ENCODE results near the gene KIAA1958.

KIAA1958 gene

DNA sequence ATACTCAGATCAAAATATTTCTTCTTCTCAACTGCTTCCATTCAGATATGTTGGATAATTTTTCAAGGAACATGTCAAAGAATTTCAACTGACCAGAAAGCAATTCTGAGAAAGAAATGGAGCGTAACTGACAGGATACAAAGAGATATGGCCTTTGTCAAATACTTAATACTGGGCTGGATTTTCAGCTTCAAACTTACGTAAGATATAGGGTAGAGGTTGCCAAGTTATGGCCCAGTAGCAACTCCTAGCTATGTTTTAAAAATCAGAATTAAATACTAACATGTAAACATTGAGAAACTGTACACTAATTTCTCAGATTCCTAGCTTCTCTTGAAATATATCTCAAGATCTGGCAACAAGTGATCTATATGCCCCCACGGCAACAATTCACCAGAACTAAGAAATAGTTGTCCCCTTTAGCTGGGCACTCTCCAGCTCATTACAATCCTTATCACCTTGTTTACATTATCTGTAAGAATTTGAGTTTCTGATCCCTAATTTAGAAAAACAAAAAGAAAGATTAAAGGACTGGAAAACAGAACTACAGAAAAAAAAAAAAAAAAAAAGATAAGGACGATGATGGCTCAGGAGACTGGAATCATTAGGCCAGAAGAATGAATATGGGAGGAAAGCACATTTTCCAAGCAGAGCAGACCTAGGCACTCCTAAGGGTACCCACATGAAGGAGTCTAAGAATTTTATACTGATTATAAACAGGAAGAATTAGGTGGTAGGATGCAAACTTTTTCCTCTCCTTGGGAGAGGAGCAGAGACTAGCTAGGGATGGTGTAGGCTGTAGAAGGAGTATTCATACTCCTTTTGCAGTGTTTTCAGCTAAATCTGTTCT, 208.3 kb downstream of the KIAA1958 start:
- in situ Hi-C loops (cut with HindIII; ENCODE audit: low sequenced_read_pairs) = no loop called here
- DNase-seq (ENCODE audit: low read depth) = no peak
- TF ChIP-seq, protein P1, sequence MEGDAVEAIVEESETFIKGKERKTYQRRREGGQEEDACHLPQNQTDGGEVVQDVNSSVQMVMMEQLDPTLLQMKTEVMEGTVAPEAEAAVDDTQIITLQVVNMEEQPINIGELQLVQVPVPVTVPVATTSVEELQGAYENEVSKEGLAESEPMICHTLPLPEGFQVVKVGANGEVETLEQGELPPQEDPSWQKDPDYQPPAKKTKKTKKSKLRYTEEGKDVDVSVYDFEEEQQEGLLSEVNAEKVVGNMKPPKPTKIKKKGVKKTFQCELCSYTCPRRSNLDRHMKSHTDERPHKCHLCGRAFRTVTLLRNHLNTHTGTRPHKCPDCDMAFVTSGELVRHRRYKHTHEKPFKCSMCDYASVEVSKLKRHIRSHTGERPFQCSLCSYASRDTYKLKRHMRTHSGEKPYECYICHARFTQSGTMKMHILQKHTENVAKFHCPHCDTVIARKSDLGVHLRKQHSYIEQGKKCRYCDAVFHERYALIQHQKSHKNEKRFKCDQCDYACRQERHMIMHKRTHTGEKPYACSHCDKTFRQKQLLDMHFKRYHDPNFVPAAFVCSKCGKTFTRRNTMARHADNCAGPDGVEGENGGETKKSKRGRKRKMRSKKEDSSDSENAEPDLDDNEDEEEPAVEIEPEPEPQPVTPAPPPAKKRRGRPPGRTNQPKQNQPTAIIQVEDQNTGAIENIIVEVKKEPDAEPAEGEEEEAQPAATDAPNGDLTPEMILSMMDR (IDR thresholded peaks at IDR 0.05; ENCODE audit: low read depth, low read length, missing control alignments) = no peak
- no peak overlapping the region for H3K4me3 ChIP-seq (ENCODE audit: low read depth, low read length)

DNA sequence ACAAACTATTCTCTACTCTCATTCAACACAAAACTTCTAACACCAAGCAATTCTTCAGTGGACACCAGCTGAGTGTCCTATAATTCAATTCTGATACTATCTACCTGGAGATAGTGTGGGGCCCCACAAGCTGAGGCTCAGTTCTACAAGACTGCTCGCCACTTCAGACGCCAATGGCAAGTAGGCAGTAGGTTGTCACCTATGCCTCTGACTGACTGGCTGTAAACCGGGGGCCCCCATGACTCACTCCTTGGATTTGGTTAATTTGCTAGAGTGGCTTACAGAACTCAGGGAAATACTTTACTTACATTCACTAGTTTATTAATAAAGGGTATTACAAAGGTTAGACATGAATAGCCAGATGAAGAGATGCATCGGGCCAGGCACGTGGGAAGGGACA, 209.8 kb downstream of the KIAA1958 start:
- no peak for DNase-seq (ENCODE audit: low read depth)
- H3K4me3 ChIP-seq (ENCODE audit: low read depth, low read length) = no peak overlapping the region
- TF ChIP-seq, protein P1 (IDR thresholded peaks at IDR 0.05; ENCODE audit: low read depth, low read length, missing control alignments) = no peak
- in situ Hi-C loops (cut with HindIII; ENCODE audit: low sequenced_read_pairs) = no loop called here

DNA sequence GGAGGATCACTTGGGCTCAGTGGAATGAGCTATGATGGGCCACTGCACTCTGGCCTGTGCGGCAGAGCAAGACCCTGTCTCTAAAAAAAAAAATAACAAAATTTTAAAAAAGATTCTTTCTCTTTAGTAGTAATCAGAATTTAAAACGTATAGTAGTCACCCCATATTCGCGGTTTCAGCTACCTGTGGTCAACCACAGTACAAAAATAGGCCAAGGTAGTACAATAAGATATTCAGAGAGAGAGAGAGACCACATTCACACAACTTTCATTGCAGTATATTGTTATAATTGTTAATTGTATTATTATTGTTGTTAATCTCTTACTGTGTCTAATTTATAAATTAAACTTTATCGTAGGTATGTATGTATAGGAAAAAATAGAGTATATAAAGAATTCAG, 212.6 kb downstream of the KIAA1958 start:
- no peak overlapping the region for H3K4me3 ChIP-seq (ENCODE audit: low read depth, low read length)
- in situ Hi-C loops (cut with HindIII; ENCODE audit: low sequenced_read_pairs) = no loop called here
- TF ChIP-seq, protein P1 (IDR thresholded peaks at IDR 0.05; ENCODE audit: low read depth, low read length, missing control alignments) = no peak
- DNase-seq (ENCODE audit: low read depth) = no peak

DNA sequence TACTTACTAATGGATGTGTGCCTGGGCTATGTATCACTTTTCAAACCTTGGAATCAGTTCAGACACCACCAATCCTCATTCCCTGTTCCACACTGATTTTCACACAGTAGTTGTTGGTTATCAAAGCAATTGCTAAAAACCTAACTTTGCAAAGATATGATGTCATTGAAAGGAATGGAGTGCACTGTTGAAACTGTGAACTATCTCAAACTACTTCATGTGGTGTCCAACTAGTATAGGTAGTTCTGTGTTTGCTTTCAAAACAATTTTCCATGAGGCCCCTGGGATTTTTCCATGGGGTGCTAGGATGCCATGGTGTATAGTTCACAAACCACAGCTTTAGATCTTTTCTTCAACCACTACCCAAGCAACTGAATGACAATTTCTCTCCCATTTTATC, 213.5 kb downstream of the KIAA1958 start:
- in situ Hi-C loops (cut with HindIII; ENCODE audit: low sequenced_read_pairs) = no loop called here
- TF ChIP-seq, protein P1 (IDR thresholded peaks at IDR 0.05; ENCODE audit: low read depth, low read length, missing control alignments) = no peak
- H3K4me3 ChIP-seq (ENCODE audit: low read depth, low read length) = no peak overlapping the region
- DNase-seq (ENCODE audit: low read depth) = no peak

DNA sequence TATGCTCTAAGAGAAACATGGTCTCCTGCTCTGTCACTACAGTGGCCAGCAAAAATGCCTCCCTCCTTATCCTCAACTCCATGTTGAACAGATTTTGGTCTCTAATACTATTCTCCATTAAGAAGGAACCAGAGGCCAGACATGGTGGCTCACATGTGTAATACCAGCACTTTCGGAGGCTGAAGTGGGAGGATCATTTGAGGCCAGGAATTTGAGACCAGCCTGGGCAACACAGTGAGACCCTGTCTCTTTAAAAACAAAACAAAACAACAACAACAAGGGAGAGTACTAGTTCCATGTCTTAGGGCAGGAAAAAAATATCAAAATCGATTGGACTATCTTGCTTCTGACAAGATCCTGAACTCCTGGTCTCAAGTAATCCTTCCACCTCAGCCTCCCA, 216.7 kb downstream of the KIAA1958 start:
- TF ChIP-seq, protein P1 (IDR thresholded peaks at IDR 0.05; ENCODE audit: low read depth, low read length, missing control alignments) = no peak
- in situ Hi-C loops (cut with HindIII; ENCODE audit: low sequenced_read_pairs) = no loop called here
- DNase-seq (ENCODE audit: low read depth) = no peak
- no peak overlapping the region for H3K4me3 ChIP-seq (ENCODE audit: low read depth, low read length)

DNA sequence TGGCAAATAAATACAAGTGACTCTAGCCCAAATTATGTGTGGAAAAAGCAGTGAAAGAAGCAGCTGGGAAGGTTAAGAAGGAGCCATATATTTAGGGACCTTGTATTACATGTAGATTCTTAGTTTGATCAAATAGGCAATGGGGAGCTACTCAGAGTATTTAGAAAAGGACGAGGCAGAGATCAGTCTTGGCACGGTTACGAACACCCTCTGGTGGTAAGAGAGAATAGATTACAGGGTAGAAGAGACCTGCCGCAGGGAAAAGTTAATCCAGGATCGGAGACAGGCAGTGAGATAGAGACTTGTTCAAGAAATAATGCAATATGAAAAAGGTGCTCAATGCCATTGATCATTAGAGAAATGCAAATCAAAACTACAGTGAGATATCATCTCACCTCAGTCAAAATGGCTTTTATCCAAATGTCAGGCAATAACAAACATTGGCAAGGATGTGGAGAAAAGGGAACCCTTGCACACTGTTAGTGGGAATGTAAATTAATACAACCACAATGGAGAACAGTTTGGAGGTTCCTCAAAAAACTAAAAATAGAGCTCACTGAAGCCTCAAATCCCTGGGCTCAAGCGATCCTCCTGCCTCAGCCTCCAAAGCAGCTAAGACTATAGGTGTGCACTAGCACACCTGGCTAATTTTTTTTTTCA, 219.3 kb downstream of the KIAA1958 start:
- in situ Hi-C loops (cut with HindIII; ENCODE audit: low sequenced_read_pairs) = no loop called here
- DNase-seq (ENCODE audit: low read depth) = peak; percentile 46
- no peak overlapping the region for H3K4me3 ChIP-seq (ENCODE audit: low read depth, low read length)
- TF ChIP-seq, protein P1 (IDR thresholded peaks at IDR 0.05; ENCODE audit: low read depth, low read length, missing control alignments) = peak; percentile 61
